HG03095 (cell line): ENCODE results near the gene SPOCK3.
A peak's percentile ranks its signal among the peaks of the same experiment; 100 is the strongest.
"Not testable (repeated sequence)": the region's sequence is repeated elsewhere in the genome, so short reads cannot be mapped to it uniquely, and the experiment has no call there.

Source experiments
- ATAC-seq: cut with Tn5 transposase; IDR thresholded peaks from one replicate; pipeline ENCODE4 v1.9.1; 2021; ENCODE audit warnings: moderate library complexity; ENCODE audit not compliant: unreplicated experiment

Gene SPOCK3

GRCh38 chr4:166972071-166972470, 262.2 kb downstream of the SPOCK3 start:
- no peak for ATAC-seq

GRCh38 chr4:166968219-166968618, 266.1 kb downstream of the SPOCK3 start:
- ATAC-seq: not testable (repeated sequence)

- ATAC-seq: no peak
Measured at GRCh38 chr4:166965562-166965961, 268.7 kb downstream of the SPOCK3 start.

- no peak for ATAC-seq
Measured at GRCh38 chr4:166957451-166957850, 276.8 kb downstream of the SPOCK3 start.

- no peak for ATAC-seq
Measured at GRCh38 chr4:166956484-166956883, 277.8 kb downstream of the SPOCK3 start.

GRCh38 chr4:166941629-166942028, 292.7 kb downstream of the SPOCK3 start:
- peak; percentile 46 for ATAC-seq

GRCh38 chr4:166930464-166930863, 303.8 kb downstream of the SPOCK3 start:
- no peak for ATAC-seq

GRCh38 chr4:166924424-166924823, 309.9 kb downstream of the SPOCK3 start:
- ATAC-seq: no peak

- no peak for ATAC-seq
Measured at GRCh38 chr4:166913926-166914325, 320.4 kb downstream of the SPOCK3 start.

- no peak for ATAC-seq
Measured at GRCh38 chr4:166903408-166903807, 330.9 kb downstream of the SPOCK3 start.

GRCh38 chr4:166902941-166903340, 331.4 kb downstream of the SPOCK3 start:
- no peak for ATAC-seq

- peak; percentile 62 for ATAC-seq
Measured at GRCh38 chr4:166896254-166896653, 338.0 kb downstream of the SPOCK3 start.

- peak; percentile 11 for ATAC-seq
Measured at GRCh38 chr4:166895771-166896170, 338.5 kb downstream of the SPOCK3 start.

- no peak for ATAC-seq
Measured at GRCh38 chr4:166887457-166887856, 346.8 kb downstream of the SPOCK3 start.

- no peak for ATAC-seq
Measured at GRCh38 chr4:166886718-166887117, 347.6 kb downstream of the SPOCK3 start.

- ATAC-seq: no peak
Measured at GRCh38 chr4:166882221-166882620, 352.1 kb downstream of the SPOCK3 start.

GRCh38 chr4:166875821-166876220, 358.5 kb downstream of the SPOCK3 start:
- no peak for ATAC-seq

- ATAC-seq: no peak
Measured at GRCh38 chr4:166862032-166862431, 372.3 kb downstream of the SPOCK3 start.

GRCh38 chr4:166850398-166850797, 383.9 kb downstream of the SPOCK3 start:
- not testable (repeated sequence) for ATAC-seq

- ATAC-seq: no peak
Measured at GRCh38 chr4:166846939-166847338, 387.4 kb downstream of the SPOCK3 start.

GRCh38 chr4:166842795-166843261, 391.5 kb downstream of the SPOCK3 start:
- no peak for ATAC-seq

GRCh38 chr4:166839615-166840251, 394.6 kb downstream of the SPOCK3 start:
- ATAC-seq: peak; percentile 65
